Measurements from ENCODE around the gene ASB18. TPM values are rescaled to one million over a fixed set of nuclear protein-coding genes. Genes with fewer than 3 reads are reported as not detected.

ASB18 gene
- total and polyA plus RNA-seq, 2 of the 4 experiments (the other 2 are of a cell fraction), result not detected

DNA sequence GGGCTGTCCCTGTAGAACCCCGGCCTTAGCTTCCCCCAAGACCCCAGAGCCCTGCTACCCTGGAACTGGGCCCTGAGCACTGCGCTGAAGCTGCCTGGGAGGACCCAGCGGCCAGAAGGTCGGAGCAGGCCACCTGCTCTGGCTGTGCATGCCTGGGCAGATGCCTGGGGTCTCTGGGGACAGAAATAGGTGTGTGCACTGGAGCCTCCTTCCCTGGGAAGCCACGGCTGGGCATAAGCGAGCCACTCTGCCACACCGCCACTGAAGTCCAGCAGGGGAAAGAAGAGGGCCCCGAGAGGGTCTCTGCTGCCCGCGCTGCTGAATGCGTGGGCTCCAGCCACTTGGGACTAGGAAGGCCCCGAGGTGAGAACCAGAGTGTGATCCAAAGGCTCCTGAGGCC lies 102.7 kb downstream of the ASB18 start:
- no peak overlapping the region for H3K9ac ChIP-seq (ENCODE audit: low read depth, low read length)
- no peak overlapping the region for H2BK20ac ChIP-seq (ENCODE audit: low read depth, low read length)
- no peak overlapping the region for H2AK5ac ChIP-seq (ENCODE audit: low read depth, low read length)
- no peak overlapping the region for H3K18ac ChIP-seq (ENCODE audit: low read depth, low read length)
- no peak overlapping the region for H2BK5ac ChIP-seq (ENCODE audit: low read depth, low read length, poor library complexity, severe bottlenecking)
- no peaks in the 10 kb centered on the region for H3K79me1 ChIP-seq (ENCODE audit: low read depth in 1 of 2, low read length in 2 of 2)
- H4K20me1 ChIP-seq (ENCODE audit: insufficient read depth, low read length), result no peaks in the 10 kb centered on the region; the same call in 1 of the 2 replicates
- no peak overlapping the region for H4K91ac ChIP-seq (ENCODE audit: insufficient read depth, low read depth, low read length)
- no peak overlapping the region for H3K56ac ChIP-seq (ENCODE audit: extremely low read depth, insufficient read depth, low read length)
- ChIA-PET CTCF (interaction anchor here (0.5 to 1.5 kb wide), 2 partner anchors 281 to 368 kb away, joined by 3 read pairs; no protein-coding TSS in a partner anchor), POLR2A (ENCODE audit: unreplicated experiment) (no interaction called here)
- 58% methylated on average over 2 of the region's 12 CpGs; no CpG with 5 or more reads in 1 of the 2 experiments for WGBS, 2 experiments (ENCODE audit: extremely low coverage in 2 of 2, insufficient read length in 1 of 2)
- TF ChIP-seq CEBPB (IDR thresholded peaks at IDR 0.05; ENCODE audit: low read depth, low read length) (no peak), CHD1 (IDR thresholded peaks at IDR 0.05; ENCODE audit: low read depth, low read length) (no peak), POLR2A (IDR thresholded peaks at IDR 0.05; ENCODE audit: low read depth, low read length) (no peak), FOS (IDR thresholded peaks at IDR 0.05; ENCODE audit: low read depth, low read length) (no peak), BHLHE40 (IDR thresholded peaks at IDR 0.05; ENCODE audit: low read depth, low read length) (no peak), MAZ (IDR thresholded peaks at IDR 0.05; ENCODE audit: borderline replicate concordance, low read depth, low read length) (no peak), MAFK (IDR thresholded peaks at IDR 0.05; ENCODE audit: low read depth, low read length) (no peak), SMC3 (IDR thresholded peaks at IDR 0.05; ENCODE audit: low read depth, low read length) (no peak), ELK1 (IDR thresholded peaks at IDR 0.05; ENCODE audit: borderline replicate concordance, low read depth, low read length) (no peak), RCOR1 (IDR thresholded peaks at IDR 0.05; ENCODE audit: insufficient replicate concordance, low read length) (no peak), RFX5 (IDR thresholded peaks at IDR 0.05; ENCODE audit: low read depth, low read length) (no peak), MXI1 (IDR thresholded peaks at IDR 0.05; ENCODE audit: borderline replicate concordance, low read depth, low read length) (no peak), RAD21 (IDR thresholded peaks at IDR 0.05; ENCODE audit: low read length) (no peak), NFE2L2 (IDR thresholded peaks at IDR 0.05; ENCODE audit: low read depth, low read length) (no peak)
- TF ChIP-seq, protein P1, sequence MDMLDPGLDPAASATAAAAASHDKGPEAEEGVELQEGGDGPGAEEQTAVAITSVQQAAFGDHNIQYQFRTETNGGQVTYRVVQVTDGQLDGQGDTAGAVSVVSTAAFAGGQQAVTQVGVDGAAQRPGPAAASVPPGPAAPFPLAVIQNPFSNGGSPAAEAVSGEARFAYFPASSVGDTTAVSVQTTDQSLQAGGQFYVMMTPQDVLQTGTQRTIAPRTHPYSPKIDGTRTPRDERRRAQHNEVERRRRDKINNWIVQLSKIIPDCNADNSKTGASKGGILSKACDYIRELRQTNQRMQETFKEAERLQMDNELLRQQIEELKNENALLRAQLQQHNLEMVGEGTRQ (IDR thresholded peaks at IDR 0.05; ENCODE audit: low read depth, low read length), result no peak
- TF ChIP-seq, protein P2, sequence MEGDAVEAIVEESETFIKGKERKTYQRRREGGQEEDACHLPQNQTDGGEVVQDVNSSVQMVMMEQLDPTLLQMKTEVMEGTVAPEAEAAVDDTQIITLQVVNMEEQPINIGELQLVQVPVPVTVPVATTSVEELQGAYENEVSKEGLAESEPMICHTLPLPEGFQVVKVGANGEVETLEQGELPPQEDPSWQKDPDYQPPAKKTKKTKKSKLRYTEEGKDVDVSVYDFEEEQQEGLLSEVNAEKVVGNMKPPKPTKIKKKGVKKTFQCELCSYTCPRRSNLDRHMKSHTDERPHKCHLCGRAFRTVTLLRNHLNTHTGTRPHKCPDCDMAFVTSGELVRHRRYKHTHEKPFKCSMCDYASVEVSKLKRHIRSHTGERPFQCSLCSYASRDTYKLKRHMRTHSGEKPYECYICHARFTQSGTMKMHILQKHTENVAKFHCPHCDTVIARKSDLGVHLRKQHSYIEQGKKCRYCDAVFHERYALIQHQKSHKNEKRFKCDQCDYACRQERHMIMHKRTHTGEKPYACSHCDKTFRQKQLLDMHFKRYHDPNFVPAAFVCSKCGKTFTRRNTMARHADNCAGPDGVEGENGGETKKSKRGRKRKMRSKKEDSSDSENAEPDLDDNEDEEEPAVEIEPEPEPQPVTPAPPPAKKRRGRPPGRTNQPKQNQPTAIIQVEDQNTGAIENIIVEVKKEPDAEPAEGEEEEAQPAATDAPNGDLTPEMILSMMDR (conservative IDR thresholded peaks at IDR 0.05; ENCODE audit: low read depth, low read length), result no peak
- H4K5ac ChIP-seq (ENCODE audit: low read depth, low read length), result no peak overlapping the region
- no TSS peak for BruUV-seq (replicated peaks)
- no peak overlapping the region for H3K23ac ChIP-seq (ENCODE audit: low read depth, low read length)
- no peak overlapping the region for H2BK15ac ChIP-seq (ENCODE audit: low read depth, low read length)
- no peak overlapping the region for H2AFZ ChIP-seq (replicated peaks; ENCODE audit: low read length, poor library complexity)
- H3K36me3 ChIP-seq (ENCODE audit: control insufficient read depth, insufficient read depth, low read length), result no peaks in the 10 kb centered on the region
- no peaks in the 10 kb centered on the region; the same call in 1 of the 2 replicates for H3K9me1 ChIP-seq (ENCODE audit: insufficient read depth, low read length)
- no peak overlapping the region for H3K27ac ChIP-seq (ENCODE audit: insufficient read depth, low read length)
- H4K8ac ChIP-seq (ENCODE audit: low read depth in 2 of 2, low read length in 2 of 2), result no peak overlapping the region
- H3K4me3 ChIP-seq (ENCODE audit: insufficient read depth, low read depth, low read length), result no peak overlapping the region
- H3K4ac ChIP-seq (ENCODE audit: low read depth, low read length), result no peak overlapping the region
- H3K4me1 ChIP-seq (ENCODE audit: control insufficient read depth, insufficient read depth, low read length), result peaks cover 2% of the 10 kb centered on the region; the same call in 1 of the 2 replicates
- no peak overlapping the region for H2BK120ac ChIP-seq (ENCODE audit: low read depth, low read length)
- H2AK9ac ChIP-seq (replicated peaks; ENCODE audit: low read depth, low read length, poor library complexity), result no peak overlapping the region
- DNase-seq (no peak), ATAC-seq (ENCODE audit: low read depth) (no peak)
- peaks cover 4% of the 10 kb centered on the region; the same call in 1 of the 2 replicates for H3K9me3 ChIP-seq (ENCODE audit: control insufficient read depth, insufficient read depth, low read length)
- H3K27me3 ChIP-seq (ENCODE audit: control insufficient read depth, insufficient read depth, low read length), result peaks cover 95% of the 10 kb centered on the region
- dilution Hi-C loops (cut with HindIII; ENCODE audit: low sequenced_read_pairs, unreplicated experiment), result no loop called here
- H3K14ac ChIP-seq (replicated peaks; ENCODE audit: low read depth, low read length), result no peak overlapping the region
- in situ Hi-C loops (cut with MboI; ENCODE audit: low sequenced_read_pairs), result loop anchor here (25.0 kb wide), 1 partner anchor 549 kb away; no protein-coding TSS in a partner anchor
- no peak overlapping the region for H3K4me2 ChIP-seq (ENCODE audit: low read depth, low read length)
- intact Hi-C loops (cut with micrococcal nuclease), result no loop called here
